HEK293T (cell line): Measurements from ENCODE around the gene DNAJC15.
"Not testable (repeated sequence)": the region's sequence is repeated elsewhere in the genome, so short reads cannot be mapped to it uniquely, and the experiment has no call there.

ENCODE experiments used
- CTCF ChIA-PET: fragments of 350-600 bp; formaldehyde crosslinking; extraction: SDS; loops from one replicate; lab custom pipeline; 2021; ENCODE audit warnings: antibody characterized with exemption, inconsistent platforms; lab: Yijun Ruan, JAX
- POLR2A ChIA-PET: fragments of 350-600 bp; formaldehyde crosslinking; extraction: SDS; loops from one replicate; lab custom pipeline; 2020; ENCODE audit warnings: antibody characterized with exemption, inconsistent platforms; lab: Yijun Ruan, JAX
- DNase-seq: peaks from one replicate; pipeline ENCODE4 v3.0.0; 2012; ENCODE audit warnings: mixed read lengths; ENCODE audit errors: extremely low spot score
- ARNT ChIP-seq: fragments of 450-650 bp; IDR thresholded peaks from 2 replicates; pipeline ENCODE4 v1.6.1; 2017; ENCODE audit warnings: mild to moderate bottlenecking
- BHLHE40 ChIP-seq: fragments of 450-650 bp; IDR thresholded peaks from 2 replicates; pipeline ENCODE4 v1.6.1; 2016; ENCODE audit warnings: mild to moderate bottlenecking, moderate library complexity, borderline replicate concordance
- CTBP1 ChIP-seq: fragments of 450-650 bp; IDR thresholded peaks from 2 replicates; pipeline ENCODE4 v1.6.1; 2016; ENCODE audit warnings: borderline replicate concordance
- ELF4 ChIP-seq: fragments of 450-650 bp; IDR thresholded peaks from 2 replicates; pipeline ENCODE4 v1.6.1; 2017; ENCODE audit warnings: antibody characterized with exemption
- FOXA1 ChIP-seq: fragments of 450-650 bp; IDR thresholded peaks from 2 replicates; pipeline ENCODE4 v1.6.1; 2016; ENCODE audit warnings: mild to moderate bottlenecking
- FOXK2 ChIP-seq: fragments of 450-650 bp; IDR thresholded peaks from 2 replicates; pipeline ENCODE4 v1.6.1; 2016; ENCODE audit warnings: mild to moderate bottlenecking
- FOXM1 ChIP-seq: fragments of 450-650 bp; IDR thresholded peaks from 2 replicates; pipeline ENCODE4 v1.6.1; 2017; ENCODE audit warnings: mild to moderate bottlenecking, borderline replicate concordance
- HDGF ChIP-seq: fragments of 450-650 bp; IDR thresholded peaks from 2 replicates; pipeline ENCODE4 v1.6.1; 2017; ENCODE audit warnings: antibody characterized with exemption, borderline replicate concordance
- L3MBTL2 ChIP-seq: fragments of 450-650 bp; conservative IDR thresholded peaks from 2 replicates; pipeline ENCODE4 v1.6.1; 2016; ENCODE audit warnings: mild to moderate bottlenecking
- LEF1 ChIP-seq: fragments of 450-650 bp; IDR thresholded peaks from 2 replicates; pipeline ENCODE4 v1.6.1; 2017; ENCODE audit warnings: mild to moderate bottlenecking, borderline replicate concordance
- NFRKB ChIP-seq: fragments of 450-650 bp; IDR thresholded peaks from 2 replicates; pipeline ENCODE4 v1.6.1; 2016; ENCODE audit warnings: mild to moderate bottlenecking, moderate library complexity
- SP1 ChIP-seq: fragments of 450-650 bp; IDR thresholded peaks from 2 replicates; pipeline ENCODE4 v1.6.1; 2017
- SUZ12 ChIP-seq: fragments of 450-650 bp; IDR thresholded peaks from 2 replicates; pipeline ENCODE4 v1.6.1; 2016; ENCODE audit warnings: mild to moderate bottlenecking
- TARDBP ChIP-seq: fragments of 450-650 bp; IDR thresholded peaks from 2 replicates; pipeline ENCODE4 v1.6.1; 2016
- ZNF384 ChIP-seq: fragments of 450-650 bp; IDR thresholded peaks from 2 replicates; pipeline ENCODE4 v1.6.1; 2016
- TF ChIP-seq, protein P1 (sequence below): fragments of 450-650 bp; IDR thresholded peaks from 2 replicates; pipeline ENCODE4 v1.6.1; 2016

The DNAJC15 gene

DNA sequence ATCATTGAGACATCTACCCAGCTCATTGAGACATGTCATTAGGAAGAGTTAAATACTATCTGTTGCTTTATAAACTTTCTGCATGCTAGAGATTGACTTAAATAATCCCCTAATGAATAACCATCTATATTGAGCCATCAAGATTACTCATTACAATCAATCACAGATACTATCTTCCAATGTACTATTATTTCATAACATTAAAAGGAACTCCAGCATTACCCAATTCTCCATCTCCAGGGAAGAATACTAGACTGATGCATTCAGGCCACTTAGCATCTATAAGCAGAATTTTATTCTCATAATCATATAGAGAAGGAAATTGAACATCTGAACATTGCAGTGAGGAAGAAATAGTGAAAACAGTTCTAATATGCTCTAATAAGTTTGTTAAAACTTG, 39.4 kb upstream of the DNAJC15 start:
- DNase-seq: no peak
- ChIA-PET CTCF (no interaction called here), POLR2A (no interaction called here)
- TF ChIP-seq L3MBTL2: no peak
- TF ChIP-seq SUZ12: no peak
- no peak for TF ChIP-seq FOXM1
- TF ChIP-seq HDGF: no peak
- TF ChIP-seq FOXA1: no peak
- TF ChIP-seq ARNT: no peak
- TF ChIP-seq SP1: no peak
- no peak for TF ChIP-seq ELF4
- no peak for TF ChIP-seq ZNF384
- no peak for TF ChIP-seq TARDBP
- TF ChIP-seq FOXK2: no peak
- no peak for TF ChIP-seq LEF1

DNA sequence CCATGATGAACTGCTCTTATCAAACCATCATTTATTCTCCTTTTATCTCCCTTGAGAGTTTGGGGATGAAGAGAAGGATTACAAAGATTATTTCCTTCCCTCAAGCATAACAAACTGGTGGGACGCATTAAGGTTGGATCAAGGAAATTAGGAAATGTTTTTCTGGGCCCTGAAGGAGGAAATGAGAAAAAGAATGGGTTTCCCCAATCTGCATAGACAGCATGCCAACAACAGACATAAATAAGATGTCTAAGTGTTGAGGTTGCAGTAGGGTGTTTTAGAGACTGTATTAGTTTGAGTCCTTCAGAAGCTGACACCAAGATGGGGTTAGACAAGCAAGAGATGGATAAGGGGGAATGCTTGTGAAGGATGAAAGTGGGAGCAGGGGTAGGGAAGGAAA, 38.7 kb upstream of the DNAJC15 start:
- no peak for DNase-seq
- TF ChIP-seq SUZ12 (no peak), ZNF384 (no peak)
- TF ChIP-seq, protein P1, sequence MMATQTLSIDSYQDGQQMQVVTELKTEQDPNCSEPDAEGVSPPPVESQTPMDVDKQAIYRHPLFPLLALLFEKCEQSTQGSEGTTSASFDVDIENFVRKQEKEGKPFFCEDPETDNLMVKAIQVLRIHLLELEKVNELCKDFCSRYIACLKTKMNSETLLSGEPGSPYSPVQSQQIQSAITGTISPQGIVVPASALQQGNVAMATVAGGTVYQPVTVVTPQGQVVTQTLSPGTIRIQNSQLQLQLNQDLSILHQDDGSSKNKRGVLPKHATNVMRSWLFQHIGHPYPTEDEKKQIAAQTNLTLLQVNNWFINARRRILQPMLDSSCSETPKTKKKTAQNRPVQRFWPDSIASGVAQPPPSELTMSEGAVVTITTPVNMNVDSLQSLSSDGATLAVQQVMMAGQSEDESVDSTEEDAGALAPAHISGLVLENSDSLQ: no peak
- CTCF ChIA-PET: no interaction called here
- POLR2A ChIA-PET: no interaction called here

DNA sequence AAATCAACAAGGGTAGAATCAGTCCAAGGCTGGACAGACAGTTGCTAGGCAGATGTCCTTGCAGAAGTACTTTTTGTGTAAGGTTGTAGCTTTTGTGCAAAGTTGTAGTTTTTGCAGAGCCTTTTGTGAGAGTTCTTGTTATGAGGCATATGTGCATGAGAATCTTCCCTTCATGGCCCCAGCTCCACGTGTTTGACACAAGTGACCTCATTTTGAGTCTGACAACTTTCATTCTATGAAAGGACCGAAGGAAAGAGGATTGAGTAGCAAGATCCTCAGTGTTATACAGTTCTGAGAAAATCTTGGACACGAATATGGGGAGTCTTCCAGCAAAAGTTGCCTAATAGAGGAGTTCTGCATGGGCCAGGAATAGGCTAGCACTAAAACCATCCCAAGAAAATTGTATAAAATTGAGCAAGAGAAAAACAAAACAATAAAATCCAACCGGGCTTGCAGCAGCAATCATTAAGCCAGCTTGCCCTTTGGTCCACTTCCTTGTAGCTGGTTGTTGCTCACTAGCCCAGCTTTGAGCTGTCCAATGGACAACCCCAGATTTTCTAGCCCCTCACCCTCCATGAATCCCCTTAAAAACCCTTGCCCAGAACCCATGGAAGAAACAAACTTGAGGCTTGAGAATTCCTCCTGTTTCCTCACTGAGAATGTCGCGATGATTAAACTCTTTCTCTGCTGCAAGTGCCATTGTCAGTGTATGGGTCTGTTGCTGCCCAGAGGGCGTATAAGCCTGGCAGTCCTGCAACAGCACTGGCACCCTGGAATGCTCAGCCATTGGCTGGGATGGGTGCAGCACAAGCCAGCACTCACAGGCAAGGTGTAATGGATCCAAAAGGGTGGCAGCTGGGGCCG, 37.8 kb upstream of the DNAJC15 start:
- ChIA-PET CTCF (no interaction called here), POLR2A (no interaction called here)
- DNase-seq: no peak
- no peak for TF ChIP-seq ELF4
- TF ChIP-seq SP1: no peak
- no peak for TF ChIP-seq FOXA1
- no peak for TF ChIP-seq FOXM1
- no peak for TF ChIP-seq LEF1
- TF ChIP-seq ZNF384: no peak
- no peak for TF ChIP-seq FOXK2
- TF ChIP-seq HDGF: no peak
- no peak for TF ChIP-seq BHLHE40
- TF ChIP-seq NFRKB: no peak
- no peak for TF ChIP-seq SUZ12

DNA sequence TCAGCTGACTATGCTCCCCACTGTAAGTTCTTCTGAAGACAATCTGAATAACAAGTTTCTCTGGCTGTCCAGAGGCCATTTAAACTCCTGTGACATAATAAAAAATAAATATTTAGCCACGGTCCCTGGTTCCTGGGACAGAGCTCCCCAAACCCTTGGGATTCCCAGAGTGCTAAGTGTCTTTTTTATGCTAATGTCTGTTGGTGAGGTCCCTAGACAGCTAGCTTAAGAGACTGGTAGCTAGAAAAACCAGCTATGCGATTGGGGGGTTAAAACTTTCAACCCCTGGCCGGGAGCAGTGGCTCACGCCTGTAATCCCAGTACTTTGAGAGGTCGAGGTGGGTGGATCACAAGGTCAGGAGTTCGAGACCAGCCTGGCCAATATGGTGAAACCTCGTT, 37.2 kb upstream of the DNAJC15 start:
- DNase-seq: no peak
- no peak for TF ChIP-seq CTBP1
- no peak for TF ChIP-seq HDGF
- TF ChIP-seq SP1: no peak
- no peak for TF ChIP-seq BHLHE40
- TF ChIP-seq NFRKB: no peak
- POLR2A ChIA-PET: no interaction called here
- CTCF ChIA-PET: no interaction called here

DNA sequence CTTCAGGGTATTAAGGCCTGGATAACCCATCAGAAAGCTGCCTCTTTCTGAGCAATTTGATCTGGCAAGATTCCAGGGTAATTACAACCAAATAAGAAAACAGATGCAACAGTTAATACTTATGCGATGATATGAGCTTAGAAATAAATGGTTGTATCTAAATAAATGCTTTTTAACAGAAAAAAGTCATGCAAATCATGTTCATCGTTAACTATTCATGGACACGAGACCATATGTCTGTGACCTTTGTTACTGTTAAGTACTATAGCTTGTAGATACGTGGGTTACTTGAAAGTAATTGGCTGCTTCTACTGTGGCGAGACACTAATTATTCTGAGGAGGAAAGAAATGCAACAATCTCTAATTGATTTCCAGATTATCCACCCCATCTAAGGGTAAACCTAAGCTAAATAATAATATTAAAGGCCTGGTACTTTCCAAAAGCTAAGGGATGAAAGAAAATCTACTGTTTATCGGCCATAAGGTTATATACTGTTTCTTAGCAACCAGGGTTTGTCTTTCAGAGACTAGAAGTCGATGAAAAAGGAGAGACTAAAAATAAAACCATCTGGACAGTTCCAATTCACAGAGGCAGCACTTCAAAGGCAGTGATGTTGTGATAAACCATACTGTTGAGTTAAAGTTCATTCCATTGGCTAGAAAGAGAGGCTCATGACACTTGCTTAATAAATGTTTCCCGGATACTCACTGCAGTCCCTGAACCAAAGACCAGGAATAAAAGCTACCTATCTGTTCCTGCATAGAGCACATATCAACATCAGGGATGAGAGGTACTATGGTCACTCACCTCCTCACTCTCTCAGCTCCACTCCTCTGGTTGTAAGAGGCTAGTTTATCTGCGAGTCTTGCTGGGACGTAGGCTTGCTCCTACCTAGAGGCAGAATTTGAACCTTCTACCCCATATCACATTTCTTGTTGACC, 32.8 kb upstream of the DNAJC15 start:
- CTCF ChIA-PET: no interaction called here
- POLR2A ChIA-PET: no interaction called here

DNA sequence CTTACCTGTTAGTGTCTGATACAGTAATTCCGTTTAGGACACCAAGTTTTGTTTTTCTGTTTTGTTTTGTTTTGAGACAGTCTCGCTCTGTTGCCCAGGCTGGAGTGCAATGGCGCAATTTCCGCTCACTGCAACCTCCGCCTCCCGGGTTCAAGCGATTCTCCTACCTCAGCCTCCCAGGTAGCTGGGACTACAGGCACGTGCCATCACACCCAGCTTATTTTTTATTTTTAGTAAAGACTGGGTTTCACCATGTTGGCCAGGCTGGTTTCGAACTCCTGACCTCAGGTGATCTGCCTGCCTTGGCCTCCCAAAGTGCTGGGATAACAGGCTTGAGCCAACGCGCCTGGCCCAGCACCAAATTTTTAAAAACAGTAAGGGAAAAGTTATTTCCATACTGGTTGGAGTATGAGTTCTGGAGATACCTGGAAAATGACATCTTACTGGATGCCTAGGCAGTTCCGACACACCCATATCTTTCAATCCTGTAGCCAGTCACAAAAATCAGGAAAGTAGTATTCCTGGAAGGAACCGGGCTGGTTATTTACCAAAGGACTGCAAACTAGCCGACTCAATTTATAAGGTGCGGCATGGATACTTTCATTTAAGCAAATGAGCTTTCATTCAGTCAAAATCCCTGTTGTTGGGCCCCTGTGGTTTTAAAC, 32.0 kb upstream of the DNAJC15 start:
- ChIA-PET POLR2A (interaction anchor here (0.6 kb wide), 1 partner anchor 148 kb away, joined by 3 read pairs; no protein-coding TSS in a partner anchor), CTCF (interaction anchor here (1.1 kb wide), 1 partner anchor 21 kb away, joined by 4 read pairs; no protein-coding TSS in a partner anchor)
- not testable (repeated sequence) for DNase-seq

More for the DNA sequence above, 32.8 kb upstream of the DNAJC15 start:
- no peak for DNase-seq
- no peak for TF ChIP-seq TARDBP
- TF ChIP-seq SUZ12: no peak
- TF ChIP-seq SP1: no peak
- no peak for TF ChIP-seq FOXA1
- TF ChIP-seq ARNT: no peak
- TF ChIP-seq CTBP1: no peak
- TF ChIP-seq LEF1: no peak
